Esophagus squamous epithelium (tissue), 5 donors: ENCODE results near the gene UMAD1. TPM values are rescaled to one million over a fixed set of nuclear protein-coding genes. Genes with fewer than 3 reads are reported as not detected.
A peak's percentile ranks its signal among the peaks of the same experiment; 100 is the strongest.

Source experiments
- DNase-seq: peaks from one replicate; lab custom pipeline; 2025; lab: John Stamatoyannopoulos, UW
- H3K27ac ChIP-seq, 4 donors: fragments of 200-600 bp; sonication (generic); one replicate each; pipeline ENCODE4 v1.5.1; 2016 to 2019; ENCODE audit warnings: mild to moderate bottlenecking in 1 of 4
- H3K27me3 ChIP-seq, 4 donors: fragments of 200-600 bp; sonication (generic); 1 replicate in 3 of 4; 2 replicates in 1 of 4; pipeline versions ENCODE4 v1.5.1 to v1.6.0; 2017 to 2021; ENCODE audit warnings: antibody characterized with exemption in 1 of 4
- H3K36me3 ChIP-seq, 3 donors: fragments of 200-600 bp; sonication (generic); one replicate each; pipeline ENCODE4 v1.5.1; 2016 to 2019
- H3K4me1 ChIP-seq, 3 donors: fragments of 200-600 bp; sonication (generic); one replicate each; pipeline ENCODE4 v1.5.1; 2017 to 2019
- H3K4me3 ChIP-seq, 4 donors: fragments of 200-600 bp; sonication (generic); 1 replicate in 3 of 4; 2 replicates in 1 of 4; pipeline ENCODE4 v1.5.1; 2016 to 2019; ENCODE audit warnings: mild to moderate bottlenecking in 2 of 4, moderate library complexity in 1 of 4
- H3K9me3 ChIP-seq, 3 donors: fragments of 200-600 bp; sonication (generic); one replicate each; pipeline ENCODE4 v1.5.1; 2016 to 2019
- POLR2A ChIP-seq, 4 donors: fragments of 450-650 bp; IDR thresholded peaks; one replicate each; pipeline ENCODE4 v1.6.1; 2017; ENCODE audit warnings: antibody characterized with exemption in 4 of 4, mild to moderate bottlenecking in 4 of 4, moderate library complexity in 3 of 4
- WGBS, 2 donors: methylation state at CpG; one replicate each; pipeline ENCODE4 v1.1.5; 2018; 5-methylcytosine and 5-hydroxymethylcytosine counted together
- intact Hi-C: fragments of 100-400 bp; cut with DNase I; formaldehyde crosslinking; loops from one replicate; pipeline ENCODE4 v1.15.0; 2022
- total RNA-seq, 4 donors: library from RNA; depleted of rRNA; stranded (reverse); fragments of >200 nt; gene quantifications; one replicate each; pipeline ENCODE4 v1.1.0, GENCODE V29; 2016
- TF ChIP-seq, protein P1 (sequence below), 6 experiments: fragments of 450-650 bp in 4 of 6; fragments of 200-600 bp in 2 of 6; sonication (generic) in 2 of 6; IDR thresholded peaks; one replicate each; pipeline ENCODE4 v1.5.1; 2016 to 2019; ENCODE audit warnings: antibody characterized with exemption in 6 of 6, mild to moderate bottlenecking in 4 of 6, moderate library complexity in 4 of 6
- donor health status: DM: yes; HTN: yes; CAD: no.

UMAD1 gene
- total RNA-seq, 4 donors from 2014 or later, result 2.5 to 7.6 (median 6.3) TPM

DNA sequence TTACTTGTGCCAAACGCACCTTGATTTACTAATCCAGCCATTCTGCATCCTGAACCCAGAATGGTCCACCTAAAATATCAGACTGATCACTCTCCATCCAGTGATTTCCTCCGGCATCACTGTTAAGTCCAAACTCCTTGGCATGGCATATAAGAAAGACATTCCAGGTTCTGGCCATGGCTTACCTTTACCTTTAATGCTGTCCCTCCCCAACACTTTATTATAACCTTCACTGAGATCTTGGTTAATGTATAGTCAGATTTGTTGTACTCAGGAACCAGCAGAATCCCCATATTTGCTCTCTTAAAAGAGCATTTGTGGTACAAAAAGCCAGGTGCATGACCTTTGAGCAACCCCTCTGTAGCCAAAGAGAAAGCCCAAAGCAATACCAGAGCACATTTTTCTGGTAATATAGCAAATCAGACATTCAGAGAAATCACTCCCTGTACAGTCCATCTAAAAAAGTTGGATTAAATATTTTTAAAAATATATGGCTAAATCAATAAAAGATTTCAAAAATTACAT, 10.2 kb downstream of the UMAD1 start:
- Histone ChIP-seq H3K4me3 (no peak overlapping the region), H3K27me3 (no peaks in the 10 kb centered on the region), H3K36me3 (no peaks in the 10 kb centered on the region), H3K27ac (no peak overlapping the region), H3K9me3 (no peaks in the 10 kb centered on the region), H3K4me1 (peaks cover 0 to 4% (median 0%) of the 10 kb centered on the region in 3 donors)
- 62 to 93% methylated on average over 2 of the region's 2 CpGs for WGBS, 2 donors
- intact Hi-C loops, result no loop called here
- no peak for TF ChIP-seq POLR2A (IDR thresholded peaks at IDR 0.05)
- TF ChIP-seq, protein P1, sequence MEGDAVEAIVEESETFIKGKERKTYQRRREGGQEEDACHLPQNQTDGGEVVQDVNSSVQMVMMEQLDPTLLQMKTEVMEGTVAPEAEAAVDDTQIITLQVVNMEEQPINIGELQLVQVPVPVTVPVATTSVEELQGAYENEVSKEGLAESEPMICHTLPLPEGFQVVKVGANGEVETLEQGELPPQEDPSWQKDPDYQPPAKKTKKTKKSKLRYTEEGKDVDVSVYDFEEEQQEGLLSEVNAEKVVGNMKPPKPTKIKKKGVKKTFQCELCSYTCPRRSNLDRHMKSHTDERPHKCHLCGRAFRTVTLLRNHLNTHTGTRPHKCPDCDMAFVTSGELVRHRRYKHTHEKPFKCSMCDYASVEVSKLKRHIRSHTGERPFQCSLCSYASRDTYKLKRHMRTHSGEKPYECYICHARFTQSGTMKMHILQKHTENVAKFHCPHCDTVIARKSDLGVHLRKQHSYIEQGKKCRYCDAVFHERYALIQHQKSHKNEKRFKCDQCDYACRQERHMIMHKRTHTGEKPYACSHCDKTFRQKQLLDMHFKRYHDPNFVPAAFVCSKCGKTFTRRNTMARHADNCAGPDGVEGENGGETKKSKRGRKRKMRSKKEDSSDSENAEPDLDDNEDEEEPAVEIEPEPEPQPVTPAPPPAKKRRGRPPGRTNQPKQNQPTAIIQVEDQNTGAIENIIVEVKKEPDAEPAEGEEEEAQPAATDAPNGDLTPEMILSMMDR (IDR thresholded peaks at IDR 0.05), result no peak
- DNase-seq, result no peak

DNA sequence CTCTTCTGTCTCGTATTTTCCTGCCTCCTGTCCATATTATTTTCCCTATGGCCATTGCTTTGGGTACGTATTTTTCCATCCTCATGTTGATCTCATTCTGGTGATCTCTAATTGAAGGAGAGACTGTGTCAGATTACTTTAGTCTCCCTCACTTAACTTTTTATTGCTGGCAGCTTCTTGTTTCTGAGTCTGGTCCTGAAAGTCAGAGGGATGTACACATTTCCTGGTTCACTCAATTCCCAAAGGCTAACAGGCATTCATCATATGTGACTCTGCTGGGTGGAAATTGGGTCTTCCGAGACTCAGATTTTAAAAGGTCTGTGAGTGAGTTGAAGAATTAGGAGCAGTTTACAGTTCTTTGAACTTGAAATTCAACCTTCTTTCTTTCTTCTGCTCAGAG, 10.9 kb downstream of the UMAD1 start:
- DNase-seq, result no peak
- intact Hi-C loops, result no loop called here
- Histone ChIP-seq H3K4me1 (peaks cover 0 to 4% (median 0%) of the 10 kb centered on the region in 3 donors), H3K9me3 (no peaks in the 10 kb centered on the region), H3K27me3 (no peaks in the 10 kb centered on the region), H3K27ac (no peak overlapping the region), H3K36me3 (no peaks in the 10 kb centered on the region), H3K4me3 (no peak overlapping the region)
- no peak for TF ChIP-seq POLR2A (IDR thresholded peaks at IDR 0.05)
- TF ChIP-seq, protein P1 (IDR thresholded peaks at IDR 0.05), result no peak
- WGBS, 2 donors, result 61 to 91% methylated on average over 3 of the region's 3 CpGs

DNA sequence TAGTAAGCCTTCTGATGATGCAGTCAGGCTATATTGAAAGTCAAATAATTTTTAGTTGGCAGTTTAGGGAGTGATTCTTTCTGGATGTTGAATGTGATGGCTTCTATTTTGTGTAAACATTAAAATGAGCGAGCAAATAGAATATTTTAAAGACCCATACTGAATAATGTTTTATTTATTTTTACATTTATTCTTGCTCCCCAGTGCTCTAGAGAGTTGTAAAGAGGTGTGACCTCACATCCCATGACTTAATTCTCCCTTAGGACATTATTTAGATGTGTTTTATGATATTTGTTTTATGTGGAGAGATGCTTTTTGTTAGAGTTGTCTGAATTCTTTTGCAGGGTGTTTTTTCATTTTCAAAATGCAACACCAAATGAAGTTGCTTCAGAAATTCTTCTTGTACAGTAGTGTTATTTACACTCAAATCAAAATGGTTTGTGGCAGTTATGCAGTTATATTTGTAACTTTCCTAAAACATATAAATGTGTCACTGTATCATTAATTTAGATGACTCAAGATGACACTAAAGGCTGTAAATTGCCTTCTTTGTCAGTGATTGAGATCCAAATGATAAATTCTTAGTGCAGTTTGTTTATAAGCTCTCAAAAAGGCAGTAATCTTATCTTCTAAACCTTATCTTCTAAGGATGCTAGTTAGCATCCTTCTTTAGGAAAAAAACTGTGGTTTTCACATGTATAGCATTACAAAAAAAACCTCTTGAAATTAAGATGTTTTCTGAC, 12.4 kb downstream of the UMAD1 start:
- no peaks in the 10 kb centered on the region for H3K27me3 ChIP-seq
- peaks cover 0 to 4% (median 0%) of the 10 kb centered on the region in 3 donors for H3K4me1 ChIP-seq
- no peaks in the 10 kb centered on the region for H3K9me3 ChIP-seq
- no peak for TF ChIP-seq POLR2A (IDR thresholded peaks at IDR 0.05)
- TF ChIP-seq, protein P1 (IDR thresholded peaks at IDR 0.05), result no peak
- H3K4me3 ChIP-seq, result no peak overlapping the region
- no peak for DNase-seq
- 75 to 78% methylated on average over 1 of the region's 1 CpG for WGBS, 2 donors
- no peak overlapping the region for H3K27ac ChIP-seq
- intact Hi-C loops, result no loop called here
- no peaks in the 10 kb centered on the region for H3K36me3 ChIP-seq

DNA sequence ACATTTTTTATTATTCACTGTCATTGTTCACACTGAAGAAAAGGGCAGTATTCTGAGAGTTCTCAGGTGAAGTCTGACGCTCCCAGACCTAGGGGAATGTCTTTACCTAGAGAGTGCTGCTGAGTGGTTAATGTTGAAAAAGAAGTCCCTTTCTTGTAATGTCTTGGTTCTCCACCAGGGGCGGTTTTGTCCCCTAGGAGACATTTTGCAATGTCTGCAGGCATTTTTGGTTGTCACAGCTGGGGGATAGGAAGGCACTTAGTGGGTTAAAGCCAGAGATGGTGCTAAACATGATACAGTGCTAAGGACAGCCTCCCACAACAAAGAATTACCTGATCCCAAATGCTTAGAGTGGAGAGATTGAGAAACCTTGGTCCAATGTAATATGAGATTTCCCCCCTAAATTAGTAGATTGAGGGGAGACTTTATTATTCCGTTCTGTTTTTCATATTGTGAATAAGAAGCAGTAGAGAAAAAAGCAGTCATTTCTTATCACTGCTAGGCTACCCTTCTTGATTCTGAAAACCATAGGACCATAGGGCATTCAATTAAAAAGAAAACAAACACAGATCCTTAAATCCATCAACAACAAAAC, 13.1 kb downstream of the UMAD1 start:
- intact Hi-C loops, result no loop called here
- 69 to 78% methylated on average over 3 of the region's 3 CpGs for WGBS, 2 donors
- Histone ChIP-seq H3K36me3 (no peaks in the 10 kb centered on the region), H3K27ac (no peak overlapping the region), H3K27me3 (no peaks in the 10 kb centered on the region), H3K9me3 (no peaks in the 10 kb centered on the region), H3K4me3 (no peak overlapping the region), H3K4me1 (peaks cover 0 to 4% (median 0%) of the 10 kb centered on the region in 3 donors)
- DNase-seq, result no peak
- TF ChIP-seq, protein P1 (IDR thresholded peaks at IDR 0.05), result peak in 4 of 6 experiments; percentile 19 to 47 (median 32)
- TF ChIP-seq POLR2A (IDR thresholded peaks at IDR 0.05), result no peak
